ENCODE measurements around the gene USHBP1. TPM values are rescaled to one million over a fixed set of nuclear protein-coding genes. Genes with fewer than 3 reads are reported as not detected.
A peak's percentile ranks its signal among the peaks of the same experiment; 100 is the strongest.
"Not testable (repeated sequence)": the region's sequence is repeated elsewhere in the genome, so short reads cannot be mapped to it uniquely, and the experiment has no call there.

USHBP1 gene
- total RNA-seq, 2 donors from 2014 or later, result 3.5 to 8.4 TPM

- H3K4me3 ChIP-seq, result no peak overlapping the region
- TF ChIP-seq, protein P1, sequence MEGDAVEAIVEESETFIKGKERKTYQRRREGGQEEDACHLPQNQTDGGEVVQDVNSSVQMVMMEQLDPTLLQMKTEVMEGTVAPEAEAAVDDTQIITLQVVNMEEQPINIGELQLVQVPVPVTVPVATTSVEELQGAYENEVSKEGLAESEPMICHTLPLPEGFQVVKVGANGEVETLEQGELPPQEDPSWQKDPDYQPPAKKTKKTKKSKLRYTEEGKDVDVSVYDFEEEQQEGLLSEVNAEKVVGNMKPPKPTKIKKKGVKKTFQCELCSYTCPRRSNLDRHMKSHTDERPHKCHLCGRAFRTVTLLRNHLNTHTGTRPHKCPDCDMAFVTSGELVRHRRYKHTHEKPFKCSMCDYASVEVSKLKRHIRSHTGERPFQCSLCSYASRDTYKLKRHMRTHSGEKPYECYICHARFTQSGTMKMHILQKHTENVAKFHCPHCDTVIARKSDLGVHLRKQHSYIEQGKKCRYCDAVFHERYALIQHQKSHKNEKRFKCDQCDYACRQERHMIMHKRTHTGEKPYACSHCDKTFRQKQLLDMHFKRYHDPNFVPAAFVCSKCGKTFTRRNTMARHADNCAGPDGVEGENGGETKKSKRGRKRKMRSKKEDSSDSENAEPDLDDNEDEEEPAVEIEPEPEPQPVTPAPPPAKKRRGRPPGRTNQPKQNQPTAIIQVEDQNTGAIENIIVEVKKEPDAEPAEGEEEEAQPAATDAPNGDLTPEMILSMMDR (IDR thresholded peaks at IDR 0.05), result no peak
- TF ChIP-seq POLR2A (IDR thresholded peaks at IDR 0.05) (no peak), POLR2AphosphoS5 (IDR thresholded peaks at IDR 0.05) (no peak)
- no peaks in the 10 kb centered on the region for H3K9me3 ChIP-seq
- intact Hi-C loops (cut with DNase I), result no loop called here
- no peak overlapping the region for H3K27ac ChIP-seq
- WGBS, result 80% methylated on average over 3 of the region's 3 CpGs
- H3K27me3 ChIP-seq (replicated peaks; ENCODE audit: insufficient read depth), result no peaks in the 10 kb centered on the region
- peaks cover 0 to 4% of the 10 kb centered on the region in 2 donors for H3K36me3 ChIP-seq
- peaks cover 6% of the 10 kb centered on the region for H3K4me1 ChIP-seq (replicated peaks)
- DNase-seq (ENCODE audit: low spot score), result no peak
Observed at GRCh38 chr19:17279436-17279835, 14.9 kb upstream of the USHBP1 start.

DNA sequence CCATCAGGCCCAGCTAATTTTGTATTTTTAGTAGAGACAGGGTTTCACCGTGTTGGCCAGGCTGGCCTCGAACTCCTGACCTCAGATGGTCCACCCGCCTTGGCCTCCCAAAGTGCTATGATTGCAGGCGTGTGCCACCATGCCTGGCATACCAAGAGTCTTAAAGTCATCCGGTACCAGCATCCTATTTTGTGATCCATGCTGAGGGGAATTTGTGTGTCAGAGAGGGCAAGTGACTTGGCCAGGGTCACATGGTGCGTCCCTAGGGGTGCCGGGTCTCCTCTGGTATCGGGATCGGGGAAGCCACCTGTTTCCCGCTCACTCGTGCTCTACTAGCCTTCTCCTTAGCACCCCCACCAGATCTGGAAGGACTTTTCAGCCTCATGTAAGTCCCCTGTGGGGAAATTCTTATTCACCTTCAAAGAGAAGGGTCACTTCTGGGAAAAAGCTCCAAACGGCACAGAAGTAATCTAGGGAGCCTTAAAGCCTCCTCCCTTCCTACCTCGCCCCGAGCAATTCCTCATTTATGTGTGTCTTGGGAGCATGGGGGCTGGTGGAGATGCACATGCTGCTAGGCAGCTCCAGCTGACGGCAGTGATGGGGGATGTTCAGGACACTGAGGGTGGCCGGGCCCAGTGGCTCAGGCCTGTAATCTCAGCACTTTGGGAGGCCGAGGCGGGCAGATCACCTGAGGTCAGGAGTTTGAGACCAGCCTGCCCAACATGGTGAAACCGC is 11.1 kb upstream of the USHBP1 start:
- 94% methylated on average over 19 of the region's 19 CpGs for WGBS
- H3K27ac ChIP-seq, result no peak overlapping the region
- no peak overlapping the region for H3K4me3 ChIP-seq
- H3K9me3 ChIP-seq, result no peaks in the 10 kb centered on the region
- no peak for DNase-seq (ENCODE audit: low spot score)
- H3K4me1 ChIP-seq (replicated peaks), result no peaks in the 10 kb centered on the region
- no peaks in the 10 kb centered on the region for H3K27me3 ChIP-seq (replicated peaks; ENCODE audit: insufficient read depth)
- TF ChIP-seq, protein P1 (IDR thresholded peaks at IDR 0.05), result no peak
- no peak for TF ChIP-seq POLR2A (IDR thresholded peaks at IDR 0.05)
- TF ChIP-seq POLR2AphosphoS5 (IDR thresholded peaks at IDR 0.05), result no peak
- H3K36me3 ChIP-seq, result peaks cover 0 to 10% of the 10 kb centered on the region in 2 donors
- intact Hi-C loops (cut with DNase I), result no loop called here

GRCh38 chr19:17274892-17275291 is 10.3 kb upstream of the USHBP1 start:
- H3K27ac ChIP-seq; H3K27me3 ChIP-seq (replicated peaks; ENCODE audit: insufficient read depth); H3K36me3 ChIP-seq; H3K4me3 ChIP-seq; H3K4me1 ChIP-seq (replicated peaks); intact Hi-C loops (cut with DNase I); H3K9me3 ChIP-seq; DNase-seq (ENCODE audit: low spot score): not testable (repeated sequence)
- 95% methylated on average over 3 of the region's 3 CpGs for WGBS

GRCh38 chr19:17268754-17269153 is 4.2 kb upstream of the USHBP1 start:
- H3K36me3 ChIP-seq, result no peaks in the 10 kb centered on the region
- H3K27ac ChIP-seq, result no peak overlapping the region
- no peak for TF ChIP-seq POLR2A (IDR thresholded peaks at IDR 0.05)
- TF ChIP-seq, protein P1 (IDR thresholded peaks at IDR 0.05), result no peak
- no peak for TF ChIP-seq POLR2AphosphoS5 (IDR thresholded peaks at IDR 0.05)
- intact Hi-C loops (cut with DNase I), result no loop called here
- no peak overlapping the region for H3K4me3 ChIP-seq
- H3K9me3 ChIP-seq, result no peaks in the 10 kb centered on the region
- H3K27me3 ChIP-seq (replicated peaks; ENCODE audit: insufficient read depth), result no peaks in the 10 kb centered on the region
- no peak for DNase-seq (ENCODE audit: low spot score)
- 93% methylated on average over 13 of the region's 13 CpGs for WGBS
- H3K4me1 ChIP-seq (replicated peaks), result no peaks in the 10 kb centered on the region

- peak; percentile 98 for DNase-seq (ENCODE audit: low spot score)
- Histone ChIP-seq H3K9me3 (no peaks in the 10 kb centered on the region), H3K27ac (peak within 1 kb of the TSS; percentile 66 to 70), H3K4me3 (peak within 1 kb of the TSS; percentile 64 to 81), H3K27me3 (replicated peaks; ENCODE audit: insufficient read depth) (no peaks in the 10 kb centered on the region), H3K4me1 (replicated peaks) (no peaks in the 10 kb centered on the region), H3K36me3 (no peaks in the 10 kb centered on the region)
- under 1% methylated on average over 27 of the region's 27 CpGs for WGBS
- TF ChIP-seq POLR2AphosphoS5 (IDR thresholded peaks at IDR 0.05), result peak; percentile 99
- TF ChIP-seq, protein P1 (IDR thresholded peaks at IDR 0.05), result peak in 1 of 4 experiments; percentile 8
- TF ChIP-seq POLR2A (IDR thresholded peaks at IDR 0.05), result peak; percentile 16
- intact Hi-C loops (cut with DNase I), result loop anchor here (2.0 kb wide), 1 partner anchor 20 kb away; no protein-coding TSS in a partner anchor
Observed at GRCh38 chr19:17266975-17267788, 2.6 kb upstream of the USHBP1 start, which contains the start of gene BABAM1. Gene BABAM1, plus strand, starts transcription at chr19:17267443. Its CDS starts 1,364 bp downstream, at chr19:17268807.

Measured in prostate gland (tissue), 2 donors.